HepG2 (cell line): ENCODE data around the gene FAM50A.

Experiments
- EZH2 ChIP-seq: conservative IDR thresholded peaks from 2 replicates; pipeline ENCODE4 v1.6.1; 2012; ENCODE audit warnings: mild to moderate bottlenecking, low read depth, low read length, moderate library complexity
- FUBP1 ChIP-seq: sonication (generic); formaldehyde crosslinking; IDR thresholded peaks from 2 replicates; pipeline ENCODE4 v1.5.1; 2020; ENCODE audit warnings: missing genetic modification reagents, mild to moderate bottlenecking, borderline replicate concordance
- HDAC2 ChIP-seq: sonication (generic); formaldehyde crosslinking; IDR thresholded peaks from 2 replicates; pipeline ENCODE4 v1.4.0; 2020; ENCODE audit warnings: missing genetic modification reagents
- HNRNPK ChIP-seq: fragments of 200-400 bp; formaldehyde crosslinking; IDR thresholded peaks from 2 replicates; pipeline ENCODE4 v1.6.1; 2018; ENCODE audit warnings: low read length, low read depth, moderate library complexity, mild to moderate bottlenecking; ENCODE audit not compliant: poor library complexity, severe bottlenecking
- MXI1 ChIP-seq: IDR thresholded peaks from 3 replicates; pipeline ENCODE4 v1.6.1; 2012; ENCODE audit warnings: low read depth, low read length, inconsistent platforms, borderline replicate concordance
- NR2F2 ChIP-seq: IDR thresholded peaks from 2 replicates; pipeline ENCODE4 v1.6.1; 2012; ENCODE audit warnings: low read depth, inconsistent platforms, borderline replicate concordance
- REST ChIP-seq, 2 experiments: IDR thresholded peaks; 2 replicates each; pipeline ENCODE4 v1.6.1; 2011 to 2012; ENCODE audit warnings: low read length in 2 of 2, borderline replicate concordance in 1 of 2, low read depth in 1 of 2, mild to moderate bottlenecking in 1 of 2, moderate library complexity in 1 of 2
- THRA ChIP-seq: sonication (generic); formaldehyde crosslinking; IDR thresholded peaks from 2 replicates; pipeline ENCODE4 v1.4.0; 2020; ENCODE audit warnings: missing genetic modification reagents, borderline replicate concordance
- ZBTB39 ChIP-seq: sonication (generic); formaldehyde crosslinking; IDR thresholded peaks from 2 replicates; pipeline ENCODE4 v1.5.0; 2020; ENCODE audit warnings: missing genetic modification reagents
- ZFP91 ChIP-seq: sonication (generic); formaldehyde crosslinking; IDR thresholded peaks from 2 replicates; pipeline ENCODE4 v1.9.0; 2022; ENCODE audit warnings: missing genetic modification reagents, mild to moderate bottlenecking, borderline replicate concordance
- ZNF143 ChIP-seq: sonication (generic); formaldehyde crosslinking; IDR thresholded peaks from 2 replicates; pipeline ENCODE4 v1.4.0; 2020; ENCODE audit warnings: missing genetic modification reagents
- ZSCAN20 ChIP-seq: sonication (generic); formaldehyde crosslinking; IDR thresholded peaks from 2 replicates; pipeline ENCODE4 v1.4.0; 2020; ENCODE audit warnings: missing genetic modification reagents, mild to moderate bottlenecking, borderline replicate concordance
- TF ChIP-seq, protein P1 (sequence below): sonication (generic); formaldehyde crosslinking; IDR thresholded peaks from 2 replicates; pipeline ENCODE4 v1.5.0; 2020; ENCODE audit warnings: mild to moderate bottlenecking, missing genetic modification reagents, moderate library complexity
- TF ChIP-seq, protein P2 (sequence below): sonication (generic); formaldehyde crosslinking; IDR thresholded peaks from 2 replicates; pipeline ENCODE4 v1.5.0; 2020; ENCODE audit warnings: mild to moderate bottlenecking, missing genetic modification reagents, borderline replicate concordance

DNA sequence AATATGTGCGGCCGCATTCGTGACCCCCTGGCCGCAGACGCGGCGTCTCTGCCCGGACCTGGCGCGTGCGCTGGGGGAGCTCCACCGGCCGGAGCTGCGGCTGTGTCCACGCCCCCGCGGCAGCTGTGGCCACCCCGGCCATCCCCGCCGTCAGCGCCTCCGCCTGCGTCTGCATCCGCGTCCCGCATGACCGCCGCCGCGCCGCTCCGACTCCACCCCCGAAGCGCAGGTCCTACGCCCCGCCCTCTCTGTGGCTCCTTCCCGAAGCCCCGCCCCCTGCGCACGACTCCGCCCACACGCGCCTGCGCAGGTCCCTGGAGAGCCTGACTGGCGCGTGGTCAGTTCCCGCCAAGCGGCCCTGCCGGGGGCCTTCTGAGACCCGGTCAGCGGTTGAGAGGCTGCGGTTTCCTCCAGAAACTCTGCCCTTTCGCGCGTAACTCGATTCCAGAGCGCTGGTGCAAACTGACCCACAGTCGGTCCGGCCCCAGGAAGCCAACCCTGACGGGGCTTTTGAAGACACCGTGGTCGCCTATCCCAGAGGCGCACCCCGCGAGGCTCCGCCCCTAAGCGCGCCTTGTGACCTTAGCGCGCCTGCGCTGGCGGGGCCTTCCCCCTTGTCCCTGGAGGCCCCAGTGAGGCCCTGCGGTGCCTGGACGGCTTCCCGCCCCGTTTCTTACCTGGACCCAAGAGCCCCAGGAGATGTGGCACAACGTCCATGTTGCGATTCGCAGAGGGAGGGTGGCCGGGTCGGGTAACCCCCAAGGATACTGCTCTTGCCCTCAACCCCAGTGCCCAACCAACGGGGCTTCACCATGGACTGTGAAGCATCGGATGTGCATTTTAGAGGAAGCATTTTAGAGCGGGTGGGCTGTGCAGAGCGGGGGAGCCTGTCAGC is 35.0 kb downstream of the FAM50A start, which contains the start of gene LAGE3:
- TF ChIP-seq, protein P1, sequence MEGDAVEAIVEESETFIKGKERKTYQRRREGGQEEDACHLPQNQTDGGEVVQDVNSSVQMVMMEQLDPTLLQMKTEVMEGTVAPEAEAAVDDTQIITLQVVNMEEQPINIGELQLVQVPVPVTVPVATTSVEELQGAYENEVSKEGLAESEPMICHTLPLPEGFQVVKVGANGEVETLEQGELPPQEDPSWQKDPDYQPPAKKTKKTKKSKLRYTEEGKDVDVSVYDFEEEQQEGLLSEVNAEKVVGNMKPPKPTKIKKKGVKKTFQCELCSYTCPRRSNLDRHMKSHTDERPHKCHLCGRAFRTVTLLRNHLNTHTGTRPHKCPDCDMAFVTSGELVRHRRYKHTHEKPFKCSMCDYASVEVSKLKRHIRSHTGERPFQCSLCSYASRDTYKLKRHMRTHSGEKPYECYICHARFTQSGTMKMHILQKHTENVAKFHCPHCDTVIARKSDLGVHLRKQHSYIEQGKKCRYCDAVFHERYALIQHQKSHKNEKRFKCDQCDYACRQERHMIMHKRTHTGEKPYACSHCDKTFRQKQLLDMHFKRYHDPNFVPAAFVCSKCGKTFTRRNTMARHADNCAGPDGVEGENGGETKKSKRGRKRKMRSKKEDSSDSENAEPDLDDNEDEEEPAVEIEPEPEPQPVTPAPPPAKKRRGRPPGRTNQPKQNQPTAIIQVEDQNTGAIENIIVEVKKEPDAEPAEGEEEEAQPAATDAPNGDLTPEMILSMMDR (CRISPR knock-in tag), result no peak
- TF ChIP-seq, protein P2, sequence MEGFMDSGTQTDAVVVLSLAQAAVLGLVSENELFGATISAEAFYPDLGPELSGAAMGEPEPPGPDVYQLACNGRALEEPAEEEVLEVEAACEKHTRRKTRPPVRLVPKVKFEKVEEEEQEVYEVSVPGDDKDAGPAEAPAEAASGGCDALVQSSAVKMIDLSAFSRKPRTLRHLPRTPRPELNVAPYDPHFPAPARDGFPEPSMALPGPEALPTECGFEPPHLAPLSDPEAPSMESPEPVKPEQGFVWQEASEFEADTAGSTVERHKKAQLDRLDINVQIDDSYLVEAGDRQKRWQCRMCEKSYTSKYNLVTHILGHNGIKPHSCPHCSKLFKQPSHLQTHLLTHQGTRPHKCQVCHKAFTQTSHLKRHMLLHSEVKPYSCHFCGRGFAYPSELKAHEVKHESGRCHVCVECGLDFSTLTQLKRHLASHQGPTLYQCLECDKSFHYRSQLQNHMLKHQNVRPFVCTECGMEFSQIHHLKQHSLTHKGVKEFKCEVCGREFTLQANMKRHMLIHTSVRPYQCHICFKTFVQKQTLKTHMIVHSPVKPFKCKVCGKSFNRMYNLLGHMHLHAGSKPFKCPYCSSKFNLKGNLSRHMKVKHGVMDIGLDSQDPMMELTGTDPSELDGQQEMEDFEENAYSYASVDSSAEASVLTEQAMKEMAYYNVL, result no peak
- TF ChIP-seq REST (IDR thresholded peaks at IDR 0.05; ENCODE audit: borderline replicate concordance in 1 of 2, low read depth in 1 of 2, low read length in 2 of 2) (no peak), THRA (CRISPR knock-in tag) (no peak), EZH2 (no peak), ZSCAN20 (no peak), MXI1 (peak; percentile 70; the same call in 1 of the 3 replicates), HDAC2 (CRISPR knock-in tag) (no peak), FUBP1 (no peak), ZFP91 (CRISPR knock-in tag) (peak; percentile 48; the same call in 1 of the 2 replicates), HNRNPK (peak; percentile 52), NR2F2 (no peak), ZNF143 (CRISPR knock-in tag) (no peak), ZBTB39 (no peak)
